ENCODE results near the gene ADAMTS12.
"Not testable (repeated sequence)": the region's sequence is repeated elsewhere in the genome, so short reads cannot be mapped to it uniquely, and the experiment has no call there.

ADAMTS12 gene

DNA sequence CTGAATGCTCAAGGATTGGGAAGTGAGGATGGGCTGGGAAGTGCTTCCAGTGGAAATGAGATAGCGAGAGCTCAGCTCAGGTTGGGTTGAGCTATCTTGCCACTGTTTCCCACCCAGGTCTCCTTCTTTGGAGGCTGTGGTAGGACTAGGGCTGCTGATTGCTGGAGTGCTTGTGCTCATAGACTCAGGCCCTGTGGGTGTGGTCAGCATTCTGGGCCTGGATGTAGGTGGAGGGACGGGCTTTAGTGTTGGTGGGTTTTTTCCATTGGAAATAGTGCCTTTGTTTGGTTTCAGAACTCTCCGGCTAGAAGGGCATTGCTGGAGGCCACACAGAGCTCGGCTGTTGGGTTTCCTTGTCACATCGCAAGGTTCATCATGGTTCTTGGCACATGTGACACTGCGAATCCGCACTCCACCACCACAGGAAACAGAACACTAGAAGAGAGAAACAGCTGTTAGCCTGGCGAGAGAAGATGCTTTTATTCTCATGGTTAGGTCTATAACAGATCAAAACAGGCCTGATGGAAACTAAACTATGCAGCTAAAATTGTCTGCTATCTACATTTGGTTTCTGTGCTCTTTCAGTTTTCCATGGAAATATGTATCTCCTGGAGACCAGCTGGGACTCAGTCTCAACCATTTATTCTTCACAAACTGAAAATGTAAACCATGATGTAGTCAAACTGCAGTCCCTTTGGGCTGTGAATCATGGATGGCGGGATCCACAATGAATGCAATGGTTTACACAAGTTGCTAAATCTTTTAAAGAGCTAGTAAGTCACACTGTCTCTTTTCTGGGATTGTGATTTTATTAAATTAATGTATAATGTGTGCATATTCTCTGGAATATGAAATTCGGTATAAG is 314.8 kb downstream of the ADAMTS12 start:
- DNase-seq: no peak

DNA sequence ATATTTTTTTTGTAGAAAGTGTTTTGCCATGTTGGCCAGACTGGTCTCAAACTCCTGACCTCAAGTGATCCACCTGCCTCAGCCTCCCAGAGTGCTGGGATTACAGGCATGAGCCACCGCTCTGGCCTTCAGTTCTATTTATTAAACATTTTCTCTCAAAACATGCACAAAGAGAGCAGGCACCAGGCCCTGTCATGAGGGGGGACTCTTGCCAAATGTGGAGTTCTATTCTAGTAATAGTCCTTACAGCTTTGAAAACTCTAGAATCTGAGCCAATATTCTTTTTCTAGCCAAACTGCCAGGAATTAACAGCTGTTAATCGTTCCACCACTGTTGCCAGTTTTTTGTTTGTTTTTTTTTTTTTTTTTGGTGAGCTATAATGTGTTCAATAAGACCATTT is 326.5 kb downstream of the ADAMTS12 start:
- no peak for DNase-seq

DNA sequence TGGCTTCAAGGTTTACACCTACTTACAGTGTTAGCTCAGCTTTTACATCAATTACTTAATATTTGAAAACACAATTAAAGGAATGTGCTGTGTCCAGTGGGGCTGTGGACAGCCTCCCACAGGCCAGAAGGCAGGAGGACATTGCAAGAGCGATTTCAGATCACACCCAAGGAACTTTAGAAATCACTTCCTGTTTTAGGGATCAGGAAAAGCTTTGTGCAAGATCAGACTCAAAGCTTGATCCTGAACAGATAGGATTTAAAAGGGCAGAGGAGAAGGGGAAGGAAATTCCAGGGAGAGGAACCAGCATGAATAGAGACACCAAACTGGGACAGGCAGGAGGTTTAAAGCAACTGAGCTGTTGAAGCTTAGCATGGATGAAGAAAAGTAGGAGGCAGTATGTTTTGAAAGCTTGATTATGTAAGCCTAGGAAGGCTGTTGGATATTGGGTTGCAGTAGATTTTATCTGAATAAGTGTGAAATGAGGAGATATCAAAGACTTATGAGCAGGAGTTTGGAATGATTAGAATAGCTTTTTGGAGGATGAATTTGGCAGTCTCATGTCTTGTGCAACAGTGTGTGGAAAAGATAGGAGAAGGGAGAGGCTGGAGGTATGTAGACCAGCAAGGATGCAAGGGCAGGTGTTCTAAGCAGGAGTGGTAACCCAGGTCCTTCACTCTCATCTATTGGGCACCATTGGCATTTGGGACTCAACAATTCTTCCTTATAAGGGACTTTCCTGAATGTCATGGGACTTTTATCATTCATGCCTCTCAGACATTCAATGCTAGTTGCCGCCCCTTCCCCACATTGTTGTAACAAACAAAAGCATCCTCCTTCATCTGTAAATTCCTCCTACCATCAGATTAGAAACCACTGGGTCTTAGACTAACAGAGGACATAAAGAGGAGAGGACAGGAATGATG is 327.5 kb downstream of the ADAMTS12 start:
- peak in 1 of 2 donors; percentile 11 for DNase-seq

DNA sequence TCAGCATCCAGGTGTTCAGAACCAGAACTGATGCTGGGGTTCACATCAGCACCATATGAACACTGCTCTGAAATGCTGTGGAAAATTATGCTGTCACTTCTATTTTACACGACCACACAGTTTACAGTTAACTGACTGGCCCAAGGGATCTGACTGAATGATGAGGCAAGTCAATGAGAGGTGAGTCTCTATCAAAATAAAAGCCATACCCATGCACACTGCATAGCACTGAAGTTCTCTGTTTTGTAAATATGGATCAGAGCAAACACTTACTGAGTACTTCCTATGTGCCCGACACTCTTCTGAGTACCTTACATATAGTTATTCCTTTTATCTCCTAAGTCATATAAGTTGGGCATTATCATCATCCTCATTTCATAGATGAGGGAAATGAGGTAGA is 328.3 kb downstream of the ADAMTS12 start:
- no peak for DNase-seq

DNA sequence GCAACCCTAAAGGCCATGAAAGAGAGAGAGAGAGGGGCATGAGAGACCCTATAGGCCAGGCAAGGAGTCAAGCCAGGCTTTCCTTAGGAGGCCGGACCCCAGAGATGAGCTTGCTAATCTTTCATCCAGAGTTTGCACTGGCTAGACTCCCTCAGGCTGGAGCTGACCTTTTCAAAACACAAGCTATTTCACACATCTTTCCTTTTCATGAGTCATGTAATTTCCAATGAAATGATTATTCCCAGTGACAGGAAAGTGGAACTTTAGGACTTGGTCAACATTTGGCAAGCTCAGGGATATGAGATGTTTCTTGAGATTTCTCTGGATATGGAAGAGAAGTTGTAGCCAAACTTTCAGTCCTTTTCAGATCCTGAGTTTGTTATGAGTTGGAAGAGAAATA is 333.3 kb downstream of the ADAMTS12 start:
- DNase-seq: no peak

DNA sequence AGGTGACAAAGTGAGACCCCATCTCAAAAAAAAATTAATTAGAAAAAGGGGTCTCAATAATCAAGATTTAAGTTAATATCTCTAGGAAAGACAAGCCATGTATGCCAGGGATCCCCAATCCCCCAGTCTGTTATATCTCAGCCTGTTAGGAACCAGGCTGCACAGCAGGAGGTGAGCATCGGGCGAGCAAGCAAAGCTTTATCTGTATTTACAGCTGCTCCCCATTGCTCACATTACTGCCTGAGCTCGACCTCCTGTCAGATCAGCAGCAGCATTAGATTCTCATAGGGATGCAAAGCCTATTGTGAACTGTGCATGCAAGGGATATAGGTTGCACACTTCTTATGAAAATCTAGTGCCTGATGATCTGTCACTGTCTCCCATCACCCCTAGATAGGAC is 334.2 kb downstream of the ADAMTS12 start:
- DNase-seq: no peak

DNA sequence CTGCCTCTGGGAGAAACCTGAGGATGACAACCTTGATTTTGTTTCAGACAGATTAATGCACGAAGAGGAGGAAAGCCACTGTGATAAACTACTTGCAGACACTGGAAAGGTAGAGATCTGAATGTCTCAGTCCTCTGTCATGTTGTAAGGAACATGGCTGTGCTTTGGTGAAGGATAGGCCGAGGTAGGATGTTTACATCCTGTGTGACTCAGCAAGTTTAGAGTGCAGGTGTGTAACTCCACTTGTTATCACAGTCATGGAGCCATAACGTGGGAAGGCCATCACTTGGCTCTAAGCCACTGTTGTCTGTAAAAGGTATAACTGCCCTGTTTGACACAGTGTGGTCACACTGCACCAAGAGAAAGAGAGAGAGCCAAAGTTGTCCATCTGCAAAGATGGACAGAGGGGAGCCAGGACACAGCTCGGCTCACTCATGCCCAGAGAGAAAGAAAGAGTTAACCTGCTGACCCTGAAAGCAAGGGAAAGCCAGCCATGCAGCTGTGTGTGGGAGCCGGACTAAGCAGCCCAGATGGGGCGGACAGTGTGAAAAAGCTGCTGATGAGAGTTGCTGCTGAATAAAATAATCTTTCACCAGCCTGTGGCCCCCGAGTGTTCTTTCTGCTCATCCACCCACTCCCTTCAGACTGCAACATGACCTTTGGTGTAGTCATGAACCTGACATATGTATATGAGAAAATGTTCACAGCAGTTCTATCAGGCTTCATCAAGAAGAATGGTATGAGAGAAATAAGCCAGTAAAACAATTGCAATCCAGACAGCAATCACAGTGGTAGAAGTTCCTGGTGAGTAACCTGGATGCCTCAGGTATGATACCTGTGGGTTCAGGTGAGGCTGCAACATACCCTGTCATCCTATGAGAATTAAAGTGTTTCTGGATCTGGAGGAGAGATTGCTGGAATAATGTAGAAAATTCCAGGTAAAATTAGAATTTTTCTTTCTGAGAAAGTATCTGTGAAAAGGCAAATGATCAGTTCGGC is 335.2 kb downstream of the ADAMTS12 start:
- DNase-seq: no peak

DNA sequence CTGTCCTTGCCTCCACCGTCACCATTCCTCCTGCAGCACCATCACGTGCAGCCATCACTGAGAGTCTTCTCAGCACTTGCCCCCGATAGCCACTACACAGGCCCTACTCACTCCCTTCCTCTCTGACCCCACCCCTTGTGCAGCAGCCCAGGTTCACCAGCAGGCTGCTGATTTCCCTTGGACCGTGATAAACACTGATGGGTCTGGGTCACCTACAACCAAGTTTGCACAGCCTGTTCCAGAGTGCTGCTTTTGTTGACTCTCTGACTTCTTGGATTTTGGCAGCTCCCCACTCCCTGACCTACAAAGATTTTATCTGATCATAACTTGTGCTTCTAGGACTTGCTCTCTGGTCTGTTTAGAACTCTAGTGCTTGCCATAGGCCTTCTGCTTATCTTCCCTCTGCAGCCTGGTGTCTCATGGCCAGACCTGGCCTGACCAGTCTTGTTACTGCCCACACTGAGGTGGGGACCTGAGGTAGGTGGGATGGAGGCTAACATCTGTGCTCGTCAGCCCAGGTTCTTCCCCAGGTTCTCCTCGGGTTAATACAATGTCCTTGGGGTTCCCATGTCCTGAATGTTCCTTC is 341.7 kb downstream of the ADAMTS12 start:
- no peak for DNase-seq

DNA sequence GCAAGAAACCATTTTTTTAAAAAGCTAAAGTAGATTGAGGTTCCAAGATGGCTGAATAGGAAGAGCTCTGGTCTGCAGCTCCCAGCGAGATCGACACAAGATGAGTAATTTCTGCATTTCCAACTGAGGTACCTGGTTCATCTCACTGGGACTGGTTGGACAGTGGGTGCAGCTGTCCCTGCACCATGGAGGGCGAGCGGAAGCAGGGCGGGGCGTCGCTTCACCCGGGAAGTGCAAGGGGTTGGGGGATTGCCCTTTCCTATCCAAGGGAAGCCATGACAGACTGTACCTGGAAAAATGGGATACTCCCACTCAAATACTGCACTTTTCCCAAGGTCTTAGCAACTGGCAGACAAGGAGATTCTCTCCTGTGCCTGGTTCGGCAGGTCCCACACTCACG is 352.0 kb downstream of the ADAMTS12 start:
- DNase-seq: not testable (repeated sequence)

DNA sequence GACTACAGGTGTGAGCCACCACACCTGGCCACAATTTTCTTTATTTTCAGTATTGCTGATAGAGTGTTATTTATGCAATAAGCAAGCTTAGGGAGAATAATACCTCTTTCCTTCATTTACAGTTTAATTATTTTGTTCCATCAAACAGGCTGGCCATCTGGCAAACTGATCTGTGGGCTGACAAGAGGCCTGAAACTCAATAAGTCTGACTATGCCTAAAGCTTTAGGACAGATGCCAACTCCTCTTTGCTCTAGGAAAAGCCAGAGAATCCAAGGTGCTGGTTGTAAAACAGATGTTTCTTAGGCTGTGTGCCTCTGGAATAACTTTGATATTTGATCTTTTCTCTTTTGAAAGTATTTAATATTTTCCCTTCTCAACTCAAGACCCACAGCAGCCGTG is 352.6 kb downstream of the ADAMTS12 start:
- DNase-seq: no peak

DNA sequence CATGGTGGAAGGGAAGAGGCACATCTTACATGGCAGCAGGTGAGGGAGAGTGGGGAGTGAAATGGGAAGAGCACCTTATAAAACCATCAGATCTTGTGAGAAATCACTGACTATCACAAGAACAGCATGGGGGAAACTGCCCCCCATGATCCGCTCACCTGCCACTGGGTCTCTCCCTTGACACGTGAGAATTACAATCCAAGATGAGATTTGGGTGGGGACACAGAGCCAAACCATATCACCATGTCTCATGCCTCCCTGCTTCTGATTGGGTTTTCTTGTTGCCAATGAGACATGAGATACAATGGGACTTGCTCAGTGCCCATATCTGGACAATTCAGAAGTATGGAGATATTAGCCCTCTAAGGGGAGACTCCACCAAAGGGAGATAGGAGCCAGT is 353.6 kb downstream of the ADAMTS12 start:
- DNase-seq: no peak

DNA sequence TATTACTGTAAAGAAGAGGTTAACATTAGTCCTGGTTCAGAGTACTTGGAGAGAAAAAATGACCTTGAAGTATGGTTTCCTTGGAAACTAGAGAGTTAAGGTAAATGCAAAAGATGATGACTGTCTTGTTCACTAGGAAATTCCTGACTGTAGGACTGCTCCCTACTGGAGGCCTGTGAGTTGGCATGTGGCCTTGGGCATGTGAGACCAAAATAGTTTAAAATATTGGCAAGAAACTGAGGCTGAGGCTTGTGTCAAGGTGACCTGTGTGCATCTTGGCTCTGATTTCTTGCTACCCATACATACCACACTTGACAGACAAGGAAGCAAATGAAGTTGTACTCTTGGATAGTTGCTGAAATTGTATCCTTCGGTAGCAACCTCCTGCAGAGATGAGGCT is 354.6 kb downstream of the ADAMTS12 start:
- DNase-seq: no peak

DNA sequence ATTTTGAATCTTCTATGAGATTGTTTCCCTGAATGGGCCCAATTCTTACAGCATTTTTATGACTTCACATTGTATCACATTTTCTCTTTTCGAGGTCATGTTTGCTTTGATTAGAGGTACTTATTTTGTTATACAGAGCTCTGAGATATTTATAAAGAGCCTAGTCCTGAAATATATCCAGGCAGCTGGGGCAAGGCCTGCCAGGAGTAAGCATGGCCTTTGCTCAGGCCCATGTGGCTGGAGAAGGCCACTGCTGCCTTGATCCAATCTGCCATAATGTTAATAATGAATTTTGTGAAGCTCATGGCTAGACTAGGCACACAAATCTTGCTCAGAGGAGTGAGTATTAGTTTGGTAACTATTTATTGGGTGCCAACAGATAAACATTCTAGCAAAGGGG is 355.0 kb downstream of the ADAMTS12 start:
- DNase-seq: no peak

DNA sequence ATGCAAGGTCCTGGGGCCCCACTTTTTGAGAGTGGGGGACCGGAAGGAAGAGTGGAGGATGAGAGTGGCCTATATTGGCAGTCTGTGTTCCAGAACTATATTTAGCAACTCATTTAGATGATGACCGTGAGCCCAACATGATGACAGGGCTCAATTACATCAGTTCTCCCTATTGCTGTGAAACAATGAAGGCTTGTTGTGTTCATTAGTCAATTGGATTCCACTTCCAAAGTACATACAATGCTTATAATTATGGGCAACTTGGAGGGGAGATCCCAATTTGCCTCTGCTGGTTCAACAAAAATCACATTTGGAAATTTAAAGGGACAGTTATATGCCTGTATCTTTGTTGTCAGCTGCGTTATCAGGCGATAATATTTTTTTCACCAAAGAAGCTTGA is 360.0 kb downstream of the ADAMTS12 start:
- DNase-seq: no peak

DNA sequence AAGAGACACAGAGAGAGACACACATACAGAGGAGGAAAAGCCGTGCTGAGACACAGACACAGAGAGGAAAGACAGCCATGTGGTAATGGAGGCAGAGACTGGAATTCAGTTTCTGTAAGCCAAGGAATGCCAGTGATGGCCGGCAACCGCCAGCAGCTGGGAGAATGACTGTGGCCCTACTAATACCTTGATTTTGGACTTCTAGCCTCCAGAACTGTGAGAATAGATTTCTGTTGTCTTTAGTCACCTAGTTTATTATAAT is 360.8 kb downstream of the ADAMTS12 start:
- DNase-seq: no peak

DNA sequence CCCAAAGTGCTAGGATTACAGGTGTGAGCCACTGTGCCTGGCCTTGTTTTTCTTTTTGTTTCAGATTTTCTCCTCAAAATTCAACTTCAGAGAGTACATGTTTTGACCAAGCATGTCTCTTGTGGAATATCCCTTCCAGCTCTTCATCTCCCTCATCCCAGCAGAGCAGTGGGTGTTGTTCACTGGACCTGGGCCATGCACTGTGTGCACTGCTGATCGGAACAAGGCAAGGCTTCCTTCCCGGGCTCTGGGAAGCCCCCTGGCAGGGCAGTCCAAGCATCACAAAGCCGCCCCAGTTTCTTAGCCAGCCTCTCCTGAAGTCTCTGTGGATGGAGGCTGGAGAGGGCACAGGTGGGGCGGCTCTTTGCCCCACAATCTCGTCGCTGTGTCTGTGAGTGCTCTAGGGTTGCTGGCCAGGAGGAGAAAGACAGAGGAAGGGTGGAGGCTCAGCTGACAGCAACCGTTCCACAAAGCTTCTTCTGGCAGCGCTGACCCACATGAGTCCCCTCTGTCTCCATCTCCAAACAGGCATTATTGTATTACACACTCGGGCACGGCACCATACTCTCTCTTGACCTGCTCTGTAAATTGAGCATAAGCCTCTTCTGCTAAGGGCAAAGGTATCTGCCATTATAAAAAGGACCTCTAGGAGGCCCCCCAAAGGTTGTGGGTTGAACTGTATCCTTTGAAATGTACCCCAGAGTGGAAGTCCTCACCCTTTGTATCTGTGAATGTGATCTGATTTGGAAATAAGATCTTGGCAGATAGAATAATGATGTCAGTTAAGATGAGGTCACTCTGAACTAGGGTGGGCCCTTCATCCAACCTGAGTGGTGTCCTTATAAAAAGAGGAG is 361.4 kb downstream of the ADAMTS12 start:
- DNase-seq: no peak

DNA sequence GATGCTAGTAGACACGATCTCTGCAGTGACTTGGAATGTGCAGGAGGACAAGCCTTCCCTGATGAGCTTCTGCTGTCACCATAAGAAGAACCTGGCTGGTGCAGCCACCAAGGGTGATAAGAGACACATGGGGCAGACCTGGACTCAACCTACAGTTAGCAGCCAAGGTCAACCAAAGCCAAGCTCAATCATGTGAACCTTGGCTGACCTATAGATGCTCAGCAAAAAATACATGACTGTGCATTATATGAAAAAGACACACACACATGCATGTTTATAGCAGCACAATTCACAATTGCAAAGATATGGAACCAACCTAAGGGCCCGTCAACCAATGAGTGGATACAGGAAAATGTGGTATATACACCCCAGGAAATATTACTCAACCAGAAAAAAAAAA is 364.1 kb downstream of the ADAMTS12 start:
- DNase-seq: no peak

DNA sequence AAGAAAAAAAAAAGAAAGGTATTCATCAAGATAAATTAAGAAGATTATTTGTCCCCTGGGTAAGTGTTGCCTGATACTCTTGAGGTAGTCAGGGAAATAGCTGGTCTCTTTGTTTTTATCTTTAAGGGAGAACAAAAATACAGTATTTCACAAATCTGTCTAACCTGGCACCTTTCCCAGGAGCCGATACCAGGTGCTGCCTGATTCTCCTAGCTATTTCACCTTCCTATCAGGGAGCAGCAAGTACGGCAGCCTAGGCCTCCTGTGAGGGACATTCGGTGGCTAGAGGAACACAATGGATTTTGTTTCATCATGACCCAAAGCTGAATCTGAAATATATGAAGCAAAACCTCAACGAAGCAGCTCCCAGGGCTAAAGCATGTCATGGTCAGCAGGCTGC is 365.0 kb downstream of the ADAMTS12 start:
- no peak for DNase-seq

DNA sequence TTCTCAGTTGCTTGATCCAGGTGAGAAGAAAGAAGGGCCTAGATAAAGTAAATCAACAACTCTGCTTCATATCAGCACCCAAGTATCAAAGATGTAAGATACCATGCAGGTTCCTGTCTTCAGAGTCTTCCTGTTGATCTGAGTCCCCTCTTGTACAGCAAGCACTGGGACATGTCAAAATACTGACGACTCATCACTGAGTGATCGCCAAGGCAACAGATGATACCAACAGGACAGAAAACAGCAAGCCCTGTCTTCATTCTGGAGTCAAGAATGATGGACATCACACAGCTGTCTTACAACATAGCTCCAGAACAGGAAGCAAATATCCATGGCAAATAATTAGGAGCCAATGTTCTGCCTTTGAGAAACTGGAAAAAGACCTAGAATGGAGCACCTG is 367.3 kb downstream of the ADAMTS12 start:
- no peak for DNase-seq

DNA sequence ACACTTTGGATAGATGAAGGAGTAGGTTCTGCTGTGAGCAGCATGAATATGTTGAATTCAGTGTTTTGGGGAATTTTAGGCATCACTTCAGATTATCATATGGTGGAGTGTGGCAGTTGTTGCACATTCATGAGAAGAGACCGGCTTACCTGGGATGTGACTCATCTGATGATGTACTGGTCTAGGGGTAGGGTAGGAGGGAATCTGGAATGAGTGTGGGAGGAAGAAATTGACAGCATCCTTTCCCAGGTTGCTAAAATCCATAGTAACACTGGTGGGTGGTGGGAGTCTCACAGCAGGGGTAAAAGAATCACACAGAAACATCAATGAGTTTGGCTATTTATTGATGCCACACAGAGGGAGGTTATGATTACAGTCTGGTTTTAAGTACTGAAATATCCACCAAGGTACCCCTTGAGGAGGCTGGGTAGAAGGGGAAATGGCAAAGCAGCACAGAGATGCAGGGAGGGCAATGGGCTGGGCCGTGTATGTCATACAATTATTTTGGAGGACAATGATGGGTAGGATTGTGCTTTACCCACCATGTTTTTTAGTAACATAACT is 368.5 kb downstream of the ADAMTS12 start:
- DNase-seq: no peak

DNA sequence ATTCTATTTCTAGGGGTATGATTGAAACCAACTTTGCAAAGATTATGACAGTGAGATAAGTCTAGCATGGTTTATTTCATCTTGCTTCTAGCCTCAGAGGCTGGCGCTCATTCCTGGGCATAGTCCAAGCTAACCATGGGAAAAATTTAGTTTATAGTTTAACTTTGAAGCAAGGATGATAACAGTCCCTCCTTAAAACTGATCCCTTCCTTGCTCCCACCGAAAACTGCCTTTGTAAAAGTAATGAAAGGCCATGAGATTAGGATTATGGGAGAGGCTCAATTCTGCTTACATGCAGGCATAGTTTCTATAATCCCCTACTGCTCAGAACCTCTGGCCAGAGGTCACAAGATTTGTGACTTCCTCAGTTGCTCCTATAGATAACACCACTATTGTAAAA is 375.4 kb downstream of the ADAMTS12 start:
- no peak for DNase-seq

Measured in inflammatory macrophage (primary cell).